Measurements from ENCODE around the gene GALNT16.

GRCh38 chr14:69335371-69335771 lies 75.4 kb downstream of the GALNT16 start:
- TF ChIP-seq POLR2AphosphoS5 (IDR thresholded peaks at IDR 0.05): no peak
- TF ChIP-seq CTCF (IDR thresholded peaks at IDR 0.05): no peak
